HG03066 (cell line): ENCODE results near the gene GATA3.
A peak's percentile ranks its signal among the peaks of the same experiment; 100 is the strongest.

ENCODE experiments used
- ATAC-seq: cut with Tn5 transposase; IDR thresholded peaks from one replicate; pipeline ENCODE4 v1.9.1; 2021; ENCODE audit warnings: low read depth; ENCODE audit not compliant: unreplicated experiment

GATA3 gene

DNA sequence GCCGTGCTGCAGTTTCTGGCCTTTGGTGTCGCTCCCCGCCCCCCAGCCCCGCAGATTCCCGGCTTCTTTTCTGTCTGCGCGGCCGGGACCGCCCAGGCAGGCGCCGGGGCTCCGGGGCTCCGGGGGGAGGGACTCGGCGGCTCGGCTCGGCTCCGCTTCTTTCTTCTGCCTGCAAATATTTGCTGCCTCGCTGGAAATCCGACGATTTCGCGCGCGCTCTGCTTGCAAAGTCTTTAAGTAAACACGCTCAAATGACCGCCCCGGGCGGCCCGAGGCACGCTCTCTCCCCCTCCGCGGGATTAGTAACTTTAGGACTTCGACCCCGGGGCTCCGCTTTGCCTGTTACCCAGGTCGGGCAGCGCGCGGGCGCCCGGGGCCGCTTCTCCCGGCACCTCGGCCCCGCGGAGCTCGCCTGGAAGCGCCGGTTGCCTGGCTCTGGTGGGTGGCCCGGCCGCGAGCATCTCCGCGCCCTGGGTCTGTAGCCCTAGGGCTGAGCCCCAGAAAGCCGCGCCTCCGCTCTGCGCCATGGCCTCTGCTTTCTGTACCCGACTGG lies 3.9 kb upstream of the GATA3 start:
- no peak for ATAC-seq

DNA sequence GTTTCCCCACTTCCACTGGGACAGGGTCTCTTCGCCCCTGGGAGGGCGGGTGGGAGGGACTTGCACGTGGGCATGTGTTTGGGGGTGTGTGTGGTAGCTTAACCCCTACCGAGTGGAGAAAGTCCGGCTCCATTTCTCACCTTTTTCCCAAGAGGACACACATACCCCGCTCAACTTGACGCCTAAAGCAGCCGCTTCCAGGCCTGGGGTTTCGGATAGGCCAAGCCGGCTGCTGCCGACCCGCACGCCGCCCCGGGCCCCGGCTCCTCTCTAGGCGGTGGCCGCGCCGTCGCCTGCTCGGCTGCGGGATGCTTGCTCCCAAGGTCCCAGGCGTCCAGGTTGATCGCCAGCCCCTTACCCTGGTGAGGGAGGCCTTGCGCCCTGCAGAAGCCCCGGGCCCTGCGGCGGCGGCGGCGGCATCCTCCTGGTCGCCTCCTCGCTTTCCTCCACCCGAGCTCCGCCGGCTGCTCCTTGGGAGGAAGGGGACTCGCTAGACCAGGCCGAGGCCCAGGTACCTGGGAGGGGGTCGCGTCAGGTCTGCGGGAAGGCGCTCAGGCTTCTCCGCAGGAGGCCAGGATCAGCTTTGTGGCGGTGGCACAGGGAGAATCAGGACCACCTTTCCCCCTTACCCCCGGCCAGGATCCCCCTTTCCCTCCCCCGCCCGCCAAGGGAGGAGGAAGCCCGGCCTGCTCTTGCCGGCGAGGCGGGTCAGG lies 3.2 kb upstream of the GATA3 start:
- ATAC-seq: no peak

DNA sequence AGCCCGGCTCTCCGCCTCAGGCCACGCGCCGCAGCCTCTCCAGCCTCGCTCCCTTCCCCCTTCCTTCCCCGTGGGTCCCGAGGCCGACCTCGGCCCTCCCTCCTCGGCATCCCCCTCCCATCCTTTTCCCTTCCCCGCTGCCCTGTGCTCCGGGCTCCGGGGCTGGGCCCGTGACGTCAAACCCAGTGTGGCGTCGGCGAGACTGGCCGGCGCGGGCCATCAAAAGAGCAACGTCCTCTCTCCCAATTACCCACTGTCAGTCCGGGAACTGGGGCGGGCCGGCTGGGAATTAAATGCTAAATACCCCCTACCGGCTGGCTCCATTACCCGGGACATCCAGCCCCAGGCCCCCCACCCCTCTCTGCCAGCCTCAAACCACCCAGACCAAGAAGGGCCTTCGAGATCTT lies 2.6 kb upstream of the GATA3 start:
- no peak for ATAC-seq

DNA sequence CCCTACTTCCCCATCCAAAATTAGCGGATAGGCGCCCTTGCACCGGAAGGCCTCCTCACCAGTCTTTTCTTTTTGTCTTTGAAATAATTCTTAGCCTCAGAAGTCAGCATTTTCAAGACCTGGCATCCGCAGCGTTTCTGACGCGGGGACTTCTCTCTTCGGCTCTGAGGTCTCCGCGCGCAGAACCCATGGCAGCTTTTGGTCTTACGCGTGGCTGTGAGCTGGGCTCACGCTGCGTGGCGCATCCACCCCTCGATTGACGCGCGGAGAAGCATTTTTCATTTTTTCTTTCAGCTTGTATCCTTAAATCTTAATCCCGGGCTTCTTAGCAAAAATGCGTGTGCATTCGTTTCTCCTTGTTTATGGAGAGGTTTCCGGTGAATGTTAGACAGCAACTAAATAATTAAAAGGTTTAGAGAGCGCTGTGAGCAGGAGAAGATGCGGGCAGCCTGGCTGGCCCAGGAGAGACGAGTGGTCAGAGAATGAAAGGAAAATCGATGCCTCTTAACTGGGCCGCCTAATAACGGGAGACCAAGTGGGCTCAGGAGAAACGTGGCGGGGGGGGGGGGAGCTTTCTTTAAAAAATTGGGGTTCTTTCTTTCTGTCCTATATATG lies 2.0 kb upstream of the GATA3 start:
- ATAC-seq: no peak

DNA sequence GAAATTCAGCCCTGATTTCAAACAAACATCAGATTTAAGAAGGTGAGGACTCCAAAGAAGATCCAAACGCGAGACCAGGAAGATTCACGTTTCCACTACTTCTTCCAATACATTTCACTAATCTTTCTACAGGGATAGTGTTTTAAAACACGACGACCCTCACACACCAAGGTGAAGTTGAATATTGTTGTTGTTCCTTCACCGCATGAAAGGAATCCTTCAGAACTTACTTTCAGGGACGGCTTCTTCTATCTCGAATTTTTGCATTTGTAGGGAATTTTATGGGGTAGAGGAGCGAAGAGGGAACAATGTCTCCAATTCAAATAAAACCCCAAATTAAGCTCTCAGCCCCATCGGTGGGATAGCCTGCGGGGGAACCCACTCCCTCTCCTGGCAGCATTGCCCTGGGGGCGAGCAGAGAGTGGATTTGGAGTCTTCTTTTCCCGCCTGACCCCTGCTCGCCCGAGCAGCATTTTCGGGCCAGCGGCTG lies 1.5 kb upstream of the GATA3 start:
- ATAC-seq: no peak

DNA sequence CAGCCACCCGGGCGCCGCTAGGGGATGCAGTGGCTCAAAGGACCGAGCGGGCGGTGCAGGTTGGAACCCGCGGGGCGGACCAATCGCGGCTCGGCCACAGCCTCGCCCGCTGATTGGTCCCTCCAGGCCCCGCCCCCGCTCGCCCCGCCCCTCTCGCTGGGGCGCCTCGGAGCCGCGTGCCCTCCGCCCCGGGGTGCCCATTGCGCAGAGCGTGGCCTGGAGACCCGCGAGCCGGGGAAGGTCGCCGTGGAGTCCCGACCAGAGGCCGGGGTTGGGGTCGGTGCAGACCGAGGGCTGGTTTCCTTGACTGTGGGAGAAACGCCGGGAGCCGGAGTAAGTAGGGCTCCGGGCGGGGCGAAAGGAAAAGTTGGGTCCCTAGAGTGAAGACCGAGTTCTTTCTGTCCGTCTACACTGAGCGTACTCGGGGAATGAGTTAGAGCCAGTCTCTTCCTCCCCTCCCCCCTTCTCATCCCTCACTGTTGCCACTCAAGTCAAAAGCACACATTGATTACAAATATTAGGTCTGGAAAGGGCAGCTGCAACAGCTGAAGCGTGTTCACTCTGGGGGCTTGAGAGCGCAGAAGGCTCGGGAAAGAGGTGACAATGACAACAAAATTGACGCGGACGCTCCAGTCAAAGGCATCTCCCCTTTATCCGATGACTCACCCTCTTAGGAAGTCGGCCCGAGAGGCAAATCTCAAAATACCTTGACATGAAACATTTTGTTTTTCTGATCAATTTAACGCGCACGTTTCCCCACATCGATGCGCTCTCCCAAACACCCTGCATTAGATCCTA lies 843 bp upstream of the GATA3 start:
- ATAC-seq: peak; percentile 61

DNA sequence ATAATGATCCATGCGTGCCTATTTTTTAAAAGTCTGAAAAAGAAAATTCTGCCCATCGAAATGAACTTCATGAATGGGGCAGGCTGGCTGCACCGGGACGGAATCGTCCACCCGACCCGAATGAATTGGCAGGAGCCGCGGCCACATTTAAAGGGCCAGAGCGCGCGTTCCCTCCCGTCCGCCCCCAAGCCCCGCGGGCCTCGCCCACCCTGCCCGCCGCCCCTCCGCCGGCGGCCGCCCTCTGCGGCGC lies 319 bp upstream of the GATA3 start:
- peak; percentile 1 for ATAC-seq

DNA sequence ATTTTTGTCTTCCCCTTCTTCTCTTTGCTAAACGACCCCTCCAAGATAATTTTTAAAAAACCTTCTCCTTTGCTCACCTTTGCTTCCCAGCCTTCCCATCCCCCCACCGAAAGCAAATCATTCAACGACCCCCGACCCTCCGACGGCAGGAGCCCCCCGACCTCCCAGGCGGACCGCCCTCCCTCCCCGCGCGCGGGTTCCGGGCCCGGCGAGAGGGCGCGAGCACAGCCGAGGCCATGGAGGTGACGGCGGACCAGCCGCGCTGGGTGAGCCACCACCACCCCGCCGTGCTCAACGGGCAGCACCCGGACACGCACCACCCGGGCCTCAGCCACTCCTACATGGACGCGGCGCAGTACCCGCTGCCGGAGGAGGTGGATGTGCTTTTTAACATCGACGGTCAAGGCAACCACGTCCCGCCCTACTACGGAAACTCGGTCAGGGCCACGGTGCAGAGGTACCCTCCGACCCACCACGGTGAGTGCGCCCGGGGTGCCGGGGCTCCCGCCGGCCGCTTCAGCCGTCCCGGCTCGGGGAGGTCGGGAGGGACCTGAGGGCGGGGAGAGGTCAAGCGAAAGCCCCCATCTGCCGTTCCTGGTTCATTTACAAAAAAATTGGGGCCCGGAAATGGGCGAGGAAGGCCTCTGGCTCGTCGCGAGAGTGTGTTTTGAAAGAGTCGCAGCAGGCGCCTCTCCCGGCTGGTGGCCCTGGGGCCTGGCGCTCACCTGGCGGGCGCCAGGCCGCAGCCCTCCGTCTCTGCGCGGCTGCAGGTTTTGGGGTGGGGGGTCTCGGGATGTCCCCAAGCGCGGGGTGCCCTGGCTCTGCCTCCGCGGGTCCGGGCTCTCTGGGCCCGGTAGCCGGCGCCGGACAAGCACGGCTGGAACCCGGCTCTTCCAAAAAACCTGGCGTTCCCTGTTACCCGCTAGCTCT lies 1.2 kb downstream of the GATA3 start:
- ATAC-seq: no peak

DNA sequence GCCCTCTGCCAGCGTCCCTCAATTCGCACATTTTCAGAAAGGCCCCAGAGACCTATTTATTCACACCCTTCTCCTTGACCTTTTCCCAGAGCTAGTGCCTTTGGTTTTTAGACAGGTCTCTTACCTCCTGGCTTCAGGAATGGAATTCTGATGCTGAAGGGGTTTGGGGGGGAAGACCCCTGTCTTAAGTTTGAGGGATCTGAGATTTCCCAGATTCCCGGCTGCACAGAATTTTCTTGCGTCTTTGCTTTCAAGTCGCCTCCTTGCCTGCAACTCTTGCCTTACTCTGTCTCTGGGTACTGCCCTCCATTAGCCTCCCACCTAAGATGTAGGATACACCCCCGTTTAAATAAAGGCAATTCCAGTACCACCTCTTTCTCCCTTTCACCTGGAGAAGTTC lies 1.9 kb downstream of the GATA3 start:
- no peak for ATAC-seq

DNA sequence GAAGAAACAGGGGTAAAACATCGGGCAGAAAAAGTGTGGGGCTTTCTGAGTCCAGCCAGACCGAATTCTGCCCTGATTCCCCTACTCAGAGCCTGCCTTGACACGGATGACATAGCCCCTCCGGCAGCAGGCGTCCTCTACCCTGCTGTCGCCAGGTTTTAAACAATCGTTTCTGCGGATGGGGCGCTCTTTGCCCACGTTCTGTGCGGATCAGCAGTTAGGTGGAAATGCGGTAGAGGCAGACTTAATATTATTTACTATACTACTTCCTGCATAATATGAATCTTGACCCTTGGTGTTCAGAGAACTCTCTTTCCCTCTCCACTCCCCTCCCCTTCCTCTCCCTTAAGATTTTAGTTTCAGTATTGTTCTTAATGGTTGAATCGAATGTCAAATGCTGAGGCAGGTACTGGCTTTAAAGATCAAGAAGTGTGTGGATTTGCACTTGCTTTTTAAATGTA lies 2.4 kb downstream of the GATA3 start:
- ATAC-seq: no peak

DNA sequence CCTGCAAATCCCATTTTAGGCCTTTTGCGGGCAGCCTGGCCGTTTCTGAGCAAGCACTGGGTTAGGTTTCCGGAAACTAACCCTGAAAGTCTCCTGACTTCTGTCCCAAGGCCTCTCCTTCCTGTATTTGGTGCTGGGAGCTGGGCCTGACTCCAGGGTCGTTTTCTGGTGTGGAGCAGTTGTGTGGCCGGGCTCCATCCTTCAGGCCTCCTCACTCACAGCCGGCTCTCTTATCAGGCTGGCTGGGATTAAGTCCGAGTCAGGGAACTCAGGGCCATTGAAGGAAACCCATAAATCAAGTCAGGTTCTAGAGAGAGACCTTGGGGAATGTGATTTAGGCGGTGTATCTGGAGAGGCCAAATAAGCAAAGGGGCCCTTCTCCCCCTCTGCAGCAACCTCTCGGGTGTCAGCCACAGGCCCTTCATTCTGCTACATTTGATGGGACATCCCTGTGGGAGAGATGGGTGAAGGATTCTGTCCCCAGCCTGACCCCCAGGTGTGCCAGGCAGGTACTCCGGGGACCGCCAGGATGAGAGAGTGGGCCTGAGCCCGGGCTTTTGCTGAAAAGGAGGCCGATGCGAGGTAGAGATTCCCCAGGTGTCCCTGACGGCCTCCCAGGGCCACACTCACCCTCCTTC lies 3.3 kb downstream of the GATA3 start:
- no peak for ATAC-seq

DNA sequence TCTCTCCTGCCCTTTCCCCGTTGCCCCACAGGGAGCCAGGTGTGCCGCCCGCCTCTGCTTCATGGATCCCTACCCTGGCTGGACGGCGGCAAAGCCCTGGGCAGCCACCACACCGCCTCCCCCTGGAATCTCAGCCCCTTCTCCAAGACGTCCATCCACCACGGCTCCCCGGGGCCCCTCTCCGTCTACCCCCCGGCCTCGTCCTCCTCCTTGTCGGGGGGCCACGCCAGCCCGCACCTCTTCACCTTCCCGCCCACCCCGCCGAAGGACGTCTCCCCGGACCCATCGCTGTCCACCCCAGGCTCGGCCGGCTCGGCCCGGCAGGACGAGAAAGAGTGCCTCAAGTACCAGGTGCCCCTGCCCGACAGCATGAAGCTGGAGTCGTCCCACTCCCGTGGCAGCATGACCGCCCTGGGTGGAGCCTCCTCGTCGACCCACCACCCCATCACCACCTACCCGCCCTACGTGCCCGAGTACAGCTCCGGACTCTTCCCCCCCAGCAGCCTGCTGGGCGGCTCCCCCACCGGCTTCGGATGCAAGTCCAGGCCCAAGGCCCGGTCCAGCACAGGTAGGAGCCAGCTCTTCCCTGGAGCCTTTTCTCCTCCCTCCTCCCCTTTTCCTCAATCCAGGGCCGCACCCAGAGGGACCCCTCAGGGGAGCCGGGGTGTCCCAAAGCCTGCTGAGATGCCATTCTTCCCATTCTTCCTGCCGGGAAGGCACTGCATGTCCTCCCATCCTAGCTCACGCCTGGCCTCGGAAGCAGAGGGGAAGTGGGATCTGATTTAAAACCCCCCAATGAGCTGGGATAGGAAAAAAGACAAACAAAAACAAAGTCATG lies 4.0 kb downstream of the GATA3 start:
- no peak for ATAC-seq

DNA sequence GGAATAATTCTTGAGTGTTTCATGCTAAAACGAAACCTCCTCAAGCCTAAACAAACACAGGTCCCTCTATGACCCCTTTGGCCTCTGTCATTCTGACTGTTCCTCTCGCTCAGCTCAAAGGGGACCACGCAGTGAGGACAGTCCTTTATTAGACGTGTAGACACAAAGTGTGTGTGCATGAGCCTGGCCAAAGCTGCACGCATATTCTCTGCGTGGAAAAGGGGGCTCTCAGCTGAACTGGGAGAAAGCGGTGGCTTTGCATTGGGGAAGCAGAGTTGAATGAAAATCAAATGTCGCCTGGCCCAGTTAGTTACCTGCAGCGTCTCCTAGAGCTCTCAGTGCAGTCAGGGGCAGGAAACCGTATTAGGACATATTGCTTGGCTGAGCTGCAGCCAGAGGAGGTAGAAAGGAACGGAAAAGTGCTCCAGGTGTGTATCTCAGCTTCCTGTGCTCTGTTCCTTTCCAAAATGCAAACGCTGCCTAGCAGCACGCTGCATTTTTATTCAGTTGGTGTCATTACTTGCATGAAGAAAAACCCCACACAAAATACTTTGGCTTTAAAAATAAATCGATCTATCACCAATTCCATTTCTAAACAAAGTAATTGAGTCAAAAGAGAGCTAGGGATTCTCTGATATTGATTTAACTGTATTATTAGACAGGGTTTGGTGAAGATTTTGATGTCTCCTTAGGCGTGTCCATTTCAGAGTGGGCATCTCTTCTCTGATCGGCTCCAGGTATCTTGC lies 4.9 kb downstream of the GATA3 start:
- ATAC-seq: no peak

DNA sequence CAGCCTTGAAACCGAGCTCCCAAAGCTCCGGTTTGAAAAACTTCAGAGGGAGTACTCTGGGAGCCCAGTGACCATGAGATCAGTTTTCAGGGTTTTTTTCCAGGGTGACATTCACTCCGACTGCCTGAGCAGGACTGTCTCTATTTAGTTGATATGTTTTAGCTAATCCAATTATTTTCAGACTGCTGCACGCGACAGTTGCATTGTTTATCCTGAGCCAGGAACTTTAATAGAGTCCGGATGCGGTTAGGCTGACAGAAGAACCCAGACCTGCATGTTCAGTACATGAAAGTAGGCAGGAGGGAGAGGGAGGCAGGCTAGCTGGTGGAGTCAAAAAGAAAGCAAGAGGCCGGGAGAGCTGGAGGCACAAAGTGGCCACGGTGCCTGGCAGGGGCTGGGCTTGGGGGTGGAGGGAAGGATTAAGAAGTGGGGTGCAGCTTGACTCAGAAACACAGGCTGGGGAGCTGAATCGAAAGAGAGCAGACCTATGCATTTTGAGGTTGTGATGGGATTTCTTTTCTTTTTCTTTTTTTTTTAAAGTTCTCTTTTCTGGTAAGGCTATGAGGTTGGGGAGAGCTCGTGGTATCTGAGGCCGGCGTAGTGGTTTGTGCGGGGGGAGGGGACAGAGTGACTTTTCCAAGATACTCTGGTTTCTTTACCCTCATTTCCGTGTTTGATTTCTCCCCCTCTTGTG lies 5.7 kb downstream of the GATA3 start:
- ATAC-seq: peak; percentile 41

DNA sequence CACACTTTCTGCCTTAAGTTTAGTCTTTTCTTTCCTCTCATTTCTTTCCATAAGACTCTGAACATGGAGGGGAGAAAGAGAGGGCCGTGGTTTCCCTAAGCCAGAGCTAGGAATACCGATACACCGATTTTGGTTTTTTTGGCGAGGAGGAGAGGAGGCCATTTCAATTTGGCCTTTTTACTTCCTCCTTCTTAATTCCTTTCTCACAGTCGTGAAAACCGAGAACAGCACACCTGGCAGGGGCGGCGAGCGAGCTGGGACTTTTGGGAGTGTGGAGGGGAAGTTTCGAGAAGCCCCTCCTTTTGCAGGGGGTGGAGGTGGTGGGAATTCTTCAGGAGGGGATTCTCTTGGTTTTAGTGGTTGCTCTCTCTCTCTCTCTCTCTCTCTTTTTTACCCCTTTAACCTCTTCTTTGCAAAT lies 6.2 kb downstream of the GATA3 start:
- no peak for ATAC-seq

DNA sequence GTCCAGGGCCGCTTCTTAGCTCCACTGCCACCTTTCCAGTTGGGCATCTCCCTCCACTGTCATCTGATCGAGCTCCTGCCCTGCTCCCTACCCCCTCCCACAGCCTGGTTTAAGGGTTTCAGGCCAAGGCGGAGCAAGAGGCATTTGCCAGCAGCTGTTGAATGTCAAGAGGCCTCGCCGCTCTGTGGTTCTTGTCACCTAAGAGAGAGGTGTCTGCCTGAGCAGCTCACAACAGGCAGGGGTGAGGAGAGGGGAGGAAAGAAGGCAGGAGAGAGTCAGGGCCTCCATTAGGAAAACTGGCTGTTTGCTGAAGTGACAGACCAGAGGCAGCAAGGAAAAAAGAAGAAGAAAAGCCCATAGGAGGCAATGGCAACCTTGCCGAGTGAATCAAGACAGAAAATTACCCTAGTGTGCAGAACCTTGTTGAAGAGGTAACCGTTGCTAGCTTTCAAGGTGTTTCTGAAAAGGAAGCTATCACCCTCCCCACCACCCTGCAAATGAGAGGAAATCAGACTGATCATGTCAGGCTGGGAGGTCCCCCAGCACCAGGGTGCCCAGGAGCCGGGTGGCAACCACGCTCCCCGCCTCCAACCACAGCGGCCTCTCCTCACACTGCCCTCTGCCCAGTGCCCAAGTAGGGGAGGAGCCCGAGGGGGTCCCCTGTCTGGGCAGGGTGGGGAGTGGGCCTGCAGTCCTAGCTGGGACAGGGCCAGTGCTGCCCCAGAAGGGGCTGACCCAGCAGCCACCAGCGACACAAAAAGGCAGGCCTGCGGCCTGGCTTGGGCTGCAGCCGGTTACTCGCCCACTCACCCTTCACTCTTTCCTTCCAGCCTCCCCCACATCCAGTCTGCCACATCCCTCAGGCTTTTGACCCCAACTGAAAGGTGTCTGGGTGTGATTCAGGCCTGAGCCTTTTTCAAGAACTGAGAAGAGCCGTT lies 7.1 kb downstream of the GATA3 start:
- ATAC-seq: no peak
